Raji (cell line): Measurements from ENCODE around the gene CDK5RAP1.

Experiments used
- POLR2A ChIP-seq: IDR thresholded peaks from 2 replicates; pipeline ENCODE4 v1.6.1; 2011; ENCODE audit warnings: low read depth, low read length, control low read depth; ENCODE audit not compliant: insufficient read depth

CDK5RAP1 gene

DNA sequence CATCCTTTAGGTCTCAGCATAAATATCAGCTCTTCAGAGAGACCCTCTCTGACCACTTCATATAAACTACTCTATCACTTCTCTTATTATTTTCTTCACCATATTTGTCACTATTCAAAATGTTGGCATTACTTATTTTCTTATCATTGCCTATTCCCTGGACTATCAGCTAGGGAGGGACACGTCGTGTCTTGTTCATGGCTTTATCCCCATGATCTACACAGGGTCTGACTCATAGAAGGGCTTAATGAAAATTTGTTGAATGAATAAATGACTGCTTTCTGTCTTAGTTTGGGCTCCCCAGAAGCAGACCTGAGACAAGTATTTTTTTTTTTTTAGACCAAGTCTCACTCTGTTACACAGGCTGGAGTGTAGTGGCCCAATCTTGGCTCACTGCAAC lies 3.0 kb upstream of the CDK5RAP1 start:
- no peak for TF ChIP-seq POLR2A

DNA sequence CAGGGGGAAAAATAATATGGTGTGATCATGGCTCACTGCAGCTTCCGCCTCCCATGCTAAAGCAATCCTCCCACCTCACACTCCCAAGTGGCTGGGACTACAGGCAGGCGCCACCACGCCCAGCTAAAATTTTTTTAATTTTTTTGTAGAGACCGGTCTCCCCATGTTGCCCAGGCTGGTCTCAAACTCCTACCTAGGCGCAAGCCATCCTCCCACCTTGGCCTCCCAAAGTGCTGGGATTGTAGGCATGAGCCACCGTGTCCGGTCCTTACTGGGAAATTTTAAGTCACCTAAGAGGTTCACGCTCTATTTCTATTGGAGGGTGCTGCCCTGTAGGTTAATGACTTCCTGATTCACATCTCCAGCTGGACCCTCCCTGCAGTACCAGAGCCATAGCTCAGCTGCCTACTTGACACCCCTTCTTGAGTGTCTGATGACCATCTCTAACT lies 626 bp upstream of the CDK5RAP1 start:
- no peak for TF ChIP-seq POLR2A

DNA sequence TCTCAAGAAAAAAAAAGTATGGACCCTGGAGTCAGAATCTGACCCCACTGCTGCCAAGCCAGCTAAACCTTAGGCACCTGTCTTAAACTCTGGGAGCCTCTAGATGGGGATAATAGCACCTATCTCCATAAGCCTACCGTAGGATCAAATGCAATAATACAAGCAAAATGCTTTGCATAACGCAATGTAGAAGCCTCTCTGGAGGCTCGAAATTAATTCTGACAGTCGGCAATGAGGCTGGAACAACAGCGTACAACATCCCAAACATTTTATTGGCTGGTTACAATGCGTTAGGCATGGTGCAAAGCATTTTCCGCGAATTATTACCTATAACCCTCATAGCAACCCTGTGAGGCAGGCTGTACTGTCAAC lies 521 bp downstream of the CDK5RAP1 start:
- no peak for TF ChIP-seq POLR2A

DNA sequence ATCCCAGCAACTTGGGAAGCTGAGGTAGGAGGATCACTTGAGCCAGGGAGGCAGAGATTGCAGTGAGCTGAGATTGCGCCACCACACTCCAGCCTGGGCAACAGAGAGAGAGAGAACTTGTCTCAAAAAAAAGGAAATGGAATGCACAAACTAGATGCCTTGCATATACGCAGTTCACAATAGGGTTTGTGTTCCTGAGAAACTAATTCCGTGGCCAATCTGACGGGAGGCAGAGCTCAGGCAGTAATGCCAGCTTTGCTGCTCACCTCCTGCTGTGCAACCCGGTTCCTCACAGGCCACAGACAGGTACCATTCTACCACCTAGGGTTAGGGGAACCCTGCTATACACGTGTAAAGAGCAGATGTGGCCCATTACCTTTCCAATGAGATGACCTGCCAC lies 1.4 kb downstream of the CDK5RAP1 start:
- no peak for TF ChIP-seq POLR2A

DNA sequence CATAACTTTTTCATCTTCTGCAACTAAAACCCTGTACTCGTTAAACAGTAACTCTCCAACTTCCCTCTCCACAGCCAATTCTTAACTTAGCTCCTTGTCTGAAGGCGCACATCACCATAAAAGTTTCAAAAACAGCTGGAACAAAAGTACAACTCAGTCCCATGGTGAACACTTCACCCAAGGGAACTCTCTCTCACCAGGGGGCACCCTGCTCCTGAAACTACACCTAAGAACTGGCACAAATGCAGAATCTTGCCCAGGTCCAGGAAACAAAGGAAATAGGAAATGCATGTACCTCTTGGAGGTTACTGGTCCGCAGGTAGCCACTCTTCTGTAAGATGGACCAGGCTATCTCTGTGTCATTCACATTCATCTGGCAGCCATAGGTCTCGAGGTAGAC lies 6.6 kb downstream of the CDK5RAP1 start:
- no peak for TF ChIP-seq POLR2A

DNA sequence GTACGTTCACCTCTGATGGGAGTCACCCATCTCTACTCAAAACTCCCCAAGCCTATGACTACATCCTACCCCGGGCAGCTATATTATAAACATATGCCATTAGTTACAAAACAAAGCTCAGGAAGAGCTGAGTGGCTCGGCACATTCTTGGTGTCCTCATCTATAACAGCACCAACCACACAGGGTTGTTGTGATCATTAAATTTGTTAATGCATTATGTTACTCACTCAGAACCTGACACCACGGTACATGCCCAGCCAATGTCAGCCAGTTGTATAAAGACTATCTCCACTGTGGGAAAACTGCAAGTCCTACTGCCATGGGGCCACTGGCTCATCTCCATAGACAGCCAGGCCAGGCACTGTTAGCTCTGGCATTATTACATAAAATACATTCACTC lies 7.7 kb downstream of the CDK5RAP1 start:
- TF ChIP-seq POLR2A: no peak

DNA sequence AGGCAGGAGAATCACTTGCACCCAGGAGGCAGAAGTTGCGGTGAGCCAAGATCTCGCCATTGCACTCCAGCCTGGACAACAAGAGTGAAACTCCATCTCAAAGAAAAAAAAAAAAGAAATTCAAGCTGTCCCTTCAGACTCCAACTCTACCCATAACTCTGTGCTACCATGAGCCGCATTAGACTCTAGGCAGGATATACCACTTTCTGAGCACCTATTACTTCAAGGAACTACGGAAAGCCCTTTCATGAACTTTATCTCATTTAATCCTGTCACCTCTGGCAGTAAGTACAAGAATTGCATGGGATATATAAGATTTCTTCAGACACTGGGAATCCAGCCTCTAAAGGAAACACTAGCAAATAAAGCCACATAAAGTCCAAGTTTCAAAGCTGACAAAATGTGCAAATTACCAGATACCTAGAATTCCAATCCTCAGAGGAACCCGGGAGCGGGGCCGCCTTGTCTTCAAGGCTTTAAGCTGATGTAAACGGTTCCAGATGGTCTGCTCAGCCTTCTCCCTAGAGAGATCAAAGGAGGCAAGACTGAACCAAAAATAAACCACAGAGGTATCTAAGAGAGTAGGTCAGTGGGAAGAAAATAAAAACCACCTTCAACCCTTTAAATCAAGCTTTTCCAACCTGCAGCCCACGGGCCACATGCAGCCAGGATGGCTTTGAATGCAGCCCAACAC lies 9.4 kb downstream of the CDK5RAP1 start:
- TF ChIP-seq POLR2A: no peak

DNA sequence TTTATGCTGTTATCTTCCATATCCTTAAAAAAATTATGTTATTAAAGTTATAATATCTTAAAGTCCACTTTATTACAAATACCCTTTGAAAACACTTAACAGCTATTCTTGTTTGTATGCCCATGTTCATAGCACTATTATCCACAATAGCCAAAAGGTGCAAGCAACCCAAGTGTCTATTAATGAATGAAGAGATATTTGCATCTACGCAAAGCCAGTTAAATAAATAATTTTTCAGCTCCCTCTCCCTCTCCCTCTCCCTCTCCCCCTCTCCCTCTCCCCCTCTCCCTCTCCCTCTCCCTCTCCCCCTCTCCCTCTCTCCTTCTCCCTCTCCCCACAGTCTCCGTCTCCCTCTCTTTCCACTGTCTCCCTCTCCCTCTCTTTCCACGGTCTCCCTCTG lies 13.1 kb downstream of the CDK5RAP1 start:
- no peak for TF ChIP-seq POLR2A

DNA sequence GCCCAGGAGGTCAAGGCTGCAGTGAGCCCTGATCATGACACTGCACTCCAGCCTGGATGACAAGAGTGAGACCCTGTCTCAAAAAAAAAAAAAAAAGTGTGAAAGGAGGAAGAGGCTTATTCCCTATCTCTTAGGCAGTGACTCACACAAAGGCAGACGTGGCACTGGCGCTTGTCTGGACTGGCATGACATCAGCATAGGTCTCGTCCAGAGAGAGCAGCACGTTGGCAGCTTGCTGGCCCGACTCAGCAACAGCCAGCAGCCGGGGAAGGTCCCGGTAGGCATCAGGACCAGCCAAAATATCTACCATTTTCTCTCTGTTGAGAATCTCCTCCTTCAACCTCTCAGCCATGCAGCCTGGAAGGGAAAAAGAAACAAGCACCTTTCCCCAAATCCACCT lies 14.1 kb downstream of the CDK5RAP1 start:
- no peak for TF ChIP-seq POLR2A

DNA sequence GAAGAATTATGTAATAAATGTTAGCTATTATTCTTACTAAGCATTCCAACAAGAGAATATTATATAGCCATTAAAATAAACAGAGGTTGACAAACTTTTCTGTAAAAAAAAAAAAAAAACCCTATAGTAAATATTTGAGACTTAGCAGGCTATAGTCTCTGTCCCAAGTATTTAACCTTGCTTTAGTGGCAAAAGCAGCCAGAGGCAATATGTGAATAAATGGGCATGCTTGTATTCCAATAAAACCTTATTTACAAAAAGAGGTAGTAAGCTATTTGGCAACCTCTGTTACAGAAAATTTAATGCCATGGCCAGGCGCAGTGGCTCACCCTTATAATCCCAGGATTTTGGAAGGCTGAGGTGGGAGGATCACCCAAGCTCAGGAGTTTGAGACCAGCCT lies 14.6 kb downstream of the CDK5RAP1 start:
- TF ChIP-seq POLR2A: no peak

DNA sequence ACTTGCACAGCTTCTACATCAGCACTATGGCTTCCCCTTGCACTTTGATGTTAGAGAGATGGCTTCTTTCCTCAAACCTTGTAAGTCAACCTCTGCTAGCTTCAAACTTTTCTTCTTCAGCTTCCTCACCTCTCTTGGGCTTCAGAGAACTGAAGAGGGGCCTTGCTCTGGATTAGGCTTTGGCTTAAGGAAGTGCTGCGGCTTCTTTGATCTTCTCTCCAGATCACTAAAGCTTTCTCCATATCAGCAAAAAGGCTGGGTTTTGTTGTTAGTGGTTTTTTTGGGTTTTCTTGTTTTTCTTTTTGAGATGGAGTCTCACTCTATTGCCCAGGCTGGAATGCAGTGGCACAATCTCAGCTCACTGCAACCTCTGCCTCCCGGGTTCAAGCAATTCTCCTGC lies 24.0 kb downstream of the CDK5RAP1 start:
- no peak for TF ChIP-seq POLR2A

DNA sequence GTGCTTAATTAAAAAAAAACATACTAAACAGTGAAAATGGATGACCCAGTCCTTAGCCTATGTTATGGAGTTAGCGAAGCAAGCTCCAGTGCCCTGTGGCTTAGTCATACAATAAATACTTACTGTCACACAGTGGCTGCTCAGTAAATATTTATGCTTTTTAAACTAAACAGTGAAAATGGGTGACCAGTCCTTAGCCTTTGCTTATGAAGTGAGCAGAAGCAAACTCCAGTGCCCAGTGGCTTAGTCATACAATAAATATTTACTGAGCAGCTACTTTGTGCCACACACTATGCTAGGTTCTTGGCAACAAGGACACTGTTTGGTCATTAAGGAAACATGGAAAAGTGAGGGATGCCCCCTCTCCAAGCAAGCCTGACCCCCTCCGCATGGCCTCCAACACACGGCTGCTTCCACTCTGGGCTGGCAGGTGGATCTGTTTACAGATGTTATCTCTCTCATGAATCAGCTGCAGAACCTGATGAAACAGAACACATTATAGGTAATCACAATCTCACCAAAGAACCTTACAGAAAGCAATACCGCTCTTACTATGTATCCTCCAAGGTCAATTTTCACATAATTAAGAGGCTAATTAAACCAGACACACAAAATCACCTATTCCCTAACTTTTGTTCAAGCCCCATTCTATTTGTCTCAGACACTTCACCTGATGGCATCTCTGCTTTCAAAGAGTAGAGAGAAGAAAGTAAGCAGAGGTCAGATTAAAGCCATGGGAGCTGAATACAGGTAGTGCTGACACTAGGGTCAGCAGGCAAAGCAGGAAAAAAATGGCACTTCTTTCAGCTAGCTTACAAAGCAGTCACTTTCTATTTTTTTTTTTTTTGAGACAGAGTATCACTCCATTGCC lies 27.3 kb downstream of the CDK5RAP1 start:
- TF ChIP-seq POLR2A: no peak

DNA sequence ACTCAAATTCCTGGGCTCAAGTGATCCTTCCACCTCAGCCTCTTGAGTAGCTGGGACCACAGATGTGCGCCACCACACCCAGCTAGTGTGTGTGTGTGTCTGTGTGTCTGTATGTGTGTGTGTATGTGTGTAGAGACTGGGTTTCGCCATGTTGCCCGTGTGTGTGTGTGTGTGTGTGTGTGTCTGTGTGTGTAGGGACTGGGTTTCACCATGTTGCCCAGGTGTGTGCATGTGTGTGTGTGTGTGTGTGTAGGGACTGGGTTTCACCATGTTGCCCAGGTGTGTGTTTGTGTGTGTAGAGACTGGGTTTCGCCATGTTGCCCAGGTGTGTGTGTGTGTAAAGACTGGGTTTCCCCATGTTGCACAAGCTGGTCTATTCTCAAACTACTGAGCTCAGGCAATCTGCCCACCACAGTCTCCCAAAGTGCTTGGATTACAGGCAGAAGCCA lies 28.3 kb downstream of the CDK5RAP1 start:
- no peak for TF ChIP-seq POLR2A

DNA sequence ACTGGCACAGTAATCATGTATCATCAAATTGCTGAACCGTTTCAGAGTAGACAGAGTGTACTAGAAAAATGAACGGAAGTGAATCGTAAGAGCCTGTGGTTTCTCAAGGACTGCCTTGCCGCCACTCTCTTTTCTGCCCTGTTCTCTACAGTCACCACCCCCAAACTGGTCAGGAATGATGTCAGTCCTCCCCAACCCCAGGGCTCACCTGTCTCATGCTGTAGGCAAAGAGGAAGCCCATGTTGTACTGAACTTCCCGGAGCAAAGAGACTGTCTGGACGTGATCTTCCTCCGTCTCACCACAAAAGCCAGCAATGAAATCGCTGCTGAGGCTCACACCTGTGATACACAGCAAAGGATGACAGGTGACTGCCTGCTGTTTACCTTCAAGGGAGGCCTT lies 31.0 kb downstream of the CDK5RAP1 start:
- no peak for TF ChIP-seq POLR2A

DNA sequence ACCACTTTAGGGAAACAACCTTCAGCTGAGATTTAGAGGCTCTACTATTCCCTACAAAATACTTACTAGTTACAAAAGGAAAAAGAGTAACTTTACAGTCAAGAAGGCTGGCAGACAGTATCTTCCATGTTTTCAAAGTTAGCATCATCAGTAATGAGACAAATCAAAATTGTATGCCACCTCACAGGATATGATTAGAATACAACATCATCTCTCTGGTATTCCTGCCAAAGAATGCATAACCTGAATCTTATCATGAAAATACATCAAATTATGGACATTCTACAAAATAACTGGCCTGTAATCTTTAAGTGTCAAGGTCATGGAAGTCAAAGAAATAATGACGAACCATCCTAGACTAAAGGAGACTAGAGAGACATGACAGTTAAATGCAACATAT lies 38.4 kb downstream of the CDK5RAP1 start:
- TF ChIP-seq POLR2A: no peak
